Measurements from ENCODE around the gene PRDM16. TPM values are rescaled to one million over a fixed set of nuclear protein-coding genes. Genes with fewer than 3 reads are reported as not detected.

PRDM16 gene
- total and polyA plus RNA-seq, 2 of the 8 experiments (the other 6 are each of a cell fraction or from before 2014, with no cell fraction given) = 0.39 to 0.43 TPM

- no peaks in the 10 kb centered on the region for H3K79me2 ChIP-seq (ENCODE audit: control insufficient read depth in 1 of 2, insufficient read depth in 2 of 2, low read length in 2 of 2)
- H2BK120ac ChIP-seq (replicated peaks; ENCODE audit: low read depth, low read length) = no peak overlapping the region
- H3K23me2 ChIP-seq (ENCODE audit: low read depth, low read length) = no peaks in the 10 kb centered on the region
- no peak overlapping the region for H2BK20ac ChIP-seq (ENCODE audit: low read length)
- H3K36me3 ChIP-seq (ENCODE audit: control insufficient read depth in 2 of 4, insufficient read depth in 4 of 4, low read length in 3 of 4) = no peaks in the 10 kb centered on the region
- FAIRE-seq (no peak), DNase-seq (ENCODE audit: low read depth in 1 of 2, low spot score in 2 of 2) (no peak)
- 89% methylated on average over 15 of the region's 15 CpGs; no CpG with 5 or more reads in 1 of the 2 experiments for WGBS, 2 experiments (ENCODE audit: extremely low coverage in 1 of 2, insufficient coverage in 1 of 2, insufficient read length in 1 of 2, insufficient replicate concordance in 2 of 2, low coverage in 1 of 2, low lambda C conversion rate in 2 of 2, missing lambda C conversion rate in 1 of 2)
- H3K79me1 ChIP-seq (ENCODE audit: low read depth, low read length) = no peaks in the 10 kb centered on the region
- ChIA-PET POLR2A (ENCODE audit: partially characterized antibody) (no interaction called here), CTCF (ENCODE audit: partially characterized antibody) (interaction anchor here (1.4 to 1.5 kb wide), 2 partner anchors 14 to 23 kb away, joined by 3 read pairs; no protein-coding TSS in a partner anchor)
- no peak overlapping the region for H2AFZ ChIP-seq (ENCODE audit: low read length)
- no peak overlapping the region for H3K27ac ChIP-seq (ENCODE audit: low read depth, low read length)
- H3K9me3 ChIP-seq (ENCODE audit: insufficient read depth in 2 of 2, low read depth in 1 of 2, low read length in 1 of 2) = no peaks in the 10 kb centered on the region
- H3K9ac ChIP-seq (replicated peaks in 1 of 4; ENCODE audit: extremely low read depth in 1 of 4, low read depth in 3 of 4, low read length in 3 of 4) = no peak overlapping the region
- no peaks in the 10 kb centered on the region for H4K20me1 ChIP-seq (replicated peaks in 1 of 2; ENCODE audit: control insufficient read depth in 1 of 2, insufficient read depth in 2 of 2, low read length in 2 of 2)
- no peaks in the 10 kb centered on the region for H3K27me3 ChIP-seq (replicated peaks in 1 of 4; ENCODE audit: control insufficient read depth in 3 of 4, extremely low read depth in 1 of 4, insufficient read depth in 3 of 4, low read length in 3 of 4)
- no peak overlapping the region for H3K23ac ChIP-seq (ENCODE audit: insufficient read length)
- peaks cover 0 to 3% (median 0%) of the 10 kb centered on the region in 4 experiments; a peak in 1 of 7 replicates for H3K4me1 ChIP-seq (replicated peaks in 1 of 4; ENCODE audit: control insufficient read depth in 3 of 4, insufficient read depth in 4 of 4, low read length in 3 of 4)
- no peak for TF ChIP-seq EP300 (IDR thresholded peaks at IDR 0.05; ENCODE audit: borderline replicate concordance in 1 of 2, low read depth in 2 of 2, low read length in 2 of 2)
- no peak for TF ChIP-seq EGR1 (IDR thresholded peaks at IDR 0.05; ENCODE audit: borderline replicate concordance, low read depth, low read length)
- no peak for TF ChIP-seq HDAC6 (IDR thresholded peaks at IDR 0.05; ENCODE audit: low read depth, low read length)
- no peak overlapping the region for H4K8ac ChIP-seq (ENCODE audit: extremely low read depth, insufficient read depth, low read length)
- H3K4me3 ChIP-seq (ENCODE audit: extremely low read depth in 1 of 4, insufficient read depth in 2 of 4, low read depth in 3 of 4, low read length in 4 of 4) = no peak overlapping the region
- no peak overlapping the region for H3K56ac ChIP-seq (replicated peaks; ENCODE audit: insufficient read length, low read depth, low read length)
- H2AK5ac ChIP-seq (ENCODE audit: low read depth, low read length) = no peak overlapping the region
- H3K4me2 ChIP-seq (ENCODE audit: insufficient read depth in 1 of 2, low read depth in 2 of 2, low read length in 2 of 2) = no peak overlapping the region
- H3K14ac ChIP-seq (ENCODE audit: insufficient read length) = no peak overlapping the region
- H2BK5ac ChIP-seq (ENCODE audit: low read depth, low read length) = no peak overlapping the region
- no peak overlapping the region for H3K18ac ChIP-seq (ENCODE audit: extremely low read depth, low read length)
- H2BK12ac ChIP-seq (ENCODE audit: low read depth, low read length) = no peak overlapping the region
- H2BK15ac ChIP-seq (ENCODE audit: low read length) = no peak overlapping the region
- H4K91ac ChIP-seq (replicated peaks; ENCODE audit: insufficient read length, low read length) = no peak overlapping the region
- H4K5ac ChIP-seq (ENCODE audit: insufficient read length, low read depth, low read length) = no peak overlapping the region
- no peak overlapping the region for H3K4ac ChIP-seq (replicated peaks; ENCODE audit: insufficient read length, low read depth, low read length)
Measured at GRCh38 chr1:3233031-3233430, 164.0 kb downstream of the PRDM16 start.

All from H1 (cell line).